ENCODE data around the gene SMAD7. TPM values are rescaled to one million over a fixed set of nuclear protein-coding genes. Genes with fewer than 3 reads are reported as not detected.

SMAD7 gene
- polyA plus RNA-seq, 3 donors = 1.4 to 9.4 (median 1.5) TPM

- H3K9ac ChIP-seq (ENCODE audit: insufficient read depth, low read length, poor library complexity, severe bottlenecking) = peak overlapping the region; percentile 57
These were observed 48.5 kb downstream of the SMAD7 start for GRCh38 chr18:48902023-48902855.

More at GRCh38 chr18:48902023-48902855, 48.5 kb downstream of the SMAD7 start:
- H4K20me1 ChIP-seq (ENCODE audit: insufficient read depth, low read length) = no peaks in the 10 kb centered on the region
- intact Hi-C loops (cut with micrococcal nuclease) = loop anchor here in 1 of 2 donors (5.0 kb wide), 1 partner anchor 45 kb away; no protein-coding TSS in a partner anchor
- H2AFZ ChIP-seq (ENCODE audit: insufficient read depth, low read depth, low read length, poor library complexity, severe bottlenecking) = peak overlapping the region; percentile 79
- H3K36me3 ChIP-seq (replicated peaks in 1 of 2; ENCODE audit: control insufficient read depth in 1 of 2, insufficient read depth in 2 of 2, low read length in 2 of 2) = no peaks in the 10 kb centered on the region
- H3K4me2 ChIP-seq (replicated peaks; ENCODE audit: extremely low read depth, low read length, poor library complexity, severe bottlenecking) = peak overlapping the region; percentile 41
- peak overlapping the region in 1 of 3 experiments; percentile 8 for H3K4me3 ChIP-seq (replicated peaks in 1 of 3; ENCODE audit: low read depth in 2 of 3, low read length in 3 of 3)
- H3K27me3 ChIP-seq (ENCODE audit: control insufficient read depth in 2 of 2, insufficient read depth in 2 of 2, low read length in 2 of 2) = no peaks in the 10 kb centered on the region
- Mint-ChIP-seq H3K36me3 (peaks cover 4% of the 10 kb centered on the region in 2 donors), H3K27ac (peak overlapping the region; percentile 32 to 90 (median 73)), H3K4me3 (peak overlapping the region in 1 of 2 donors; percentile 42), H3K4me1 (peaks cover 46% of the 10 kb centered on the region), H3K27me3 (ENCODE audit: low read depth in 3 of 3) (peaks cover 2 to 6% (median 3%) of the 10 kb centered on the region in 3 donors), H3K9me3 (peaks cover 7 to 15% (median 12%) of the 10 kb centered on the region in 7 donors)
- peak; percentile 63 to 86 (median 66) for DNase-seq
- H3K79me2 ChIP-seq (ENCODE audit: insufficient read depth, low read length) = no peaks in the 10 kb centered on the region
- peaks cover 7 to 10% of the 10 kb centered on the region in 2 donors for H3K9me3 ChIP-seq (replicated peaks in 1 of 2; ENCODE audit: control insufficient read depth in 1 of 2, insufficient read depth in 1 of 2, low read length in 2 of 2)
- peaks cover 32 to 44% of the 10 kb centered on the region in 2 donors for H3K4me1 ChIP-seq (ENCODE audit: control insufficient read depth in 1 of 2, insufficient read depth in 2 of 2, low read length in 2 of 2)
- no peak for TF ChIP-seq CTCF (IDR thresholded peaks at IDR 0.05)
- 29% methylated on average over 27 of the region's 27 CpGs for WGBS (ENCODE audit: insufficient coverage)
- H3K27ac ChIP-seq (ENCODE audit: low read depth in 1 of 2, low read length in 2 of 2) = peak overlapping the region; percentile 25 to 61
